NCI-H2196 (cell line): ENCODE results near the gene SLC37A3.
A peak's percentile ranks its signal among the peaks of the same experiment; 100 is the strongest.

Source experiments
- DNase-seq: peaks from one replicate; lab custom pipeline; 2025; ENCODE audit not compliant: unreplicated experiment; lab: John Stamatoyannopoulos, UW

Gene SLC37A3

GRCh38 chr7:140402178-140402835 is 4.0 kb upstream of the SLC37A3 start:
- DNase-seq: no peak

GRCh38 chr7:140400381-140400780 is 2.1 kb upstream of the SLC37A3 start:
- DNase-seq: no peak

GRCh38 chr7:140398821-140399220 is 491 bp upstream of the SLC37A3 start:
- DNase-seq: no peak

GRCh38 chr7:140393756-140394306 is 4.5 kb downstream of the SLC37A3 start:
- DNase-seq: no peak

- no peak for DNase-seq
These were observed 6.7 kb downstream of the SLC37A3 start for GRCh38 chr7:140391634-140392033.

- DNase-seq: no peak
These were observed 7.7 kb downstream of the SLC37A3 start for GRCh38 chr7:140390466-140391190.

GRCh38 chr7:140390034-140390433 is 8.3 kb downstream of the SLC37A3 start:
- DNase-seq: no peak

GRCh38 chr7:140389445-140389844 is 8.9 kb downstream of the SLC37A3 start:
- DNase-seq: no peak

GRCh38 chr7:140384894-140385545 is 13.3 kb downstream of the SLC37A3 start:
- DNase-seq: no peak

GRCh38 chr7:140383954-140384713 is 14.2 kb downstream of the SLC37A3 start:
- DNase-seq: no peak

- DNase-seq: no peak
These were observed 22.2 kb downstream of the SLC37A3 start for GRCh38 chr7:140375892-140376730.

- no peak for DNase-seq
These were observed 23.0 kb downstream of the SLC37A3 start for GRCh38 chr7:140375323-140375722.

- no peak for DNase-seq
These were observed 29.0 kb downstream of the SLC37A3 start for GRCh38 chr7:140369294-140369693.

- DNase-seq: no peak
These were observed 30.8 kb downstream of the SLC37A3 start for GRCh38 chr7:140367528-140367927.

- peak; percentile 34 for DNase-seq
These were observed 33.5 kb downstream of the SLC37A3 start for GRCh38 chr7:140364819-140365218.

- no peak for DNase-seq
These were observed 37.6 kb downstream of the SLC37A3 start for GRCh38 chr7:140360697-140361229.

GRCh38 chr7:140358412-140359051 is 39.8 kb downstream of the SLC37A3 start:
- DNase-seq: no peak

GRCh38 chr7:140358024-140358411 is 40.3 kb downstream of the SLC37A3 start:
- no peak for DNase-seq

GRCh38 chr7:140350056-140350455 is 48.3 kb downstream of the SLC37A3 start:
- DNase-seq: no peak
